IPS DF 4.7 (cell line): ENCODE measurements around the gene CERS6.

Experiments used
- DNase-seq: peaks from one replicate; pipeline ENCODE4 v3.0.0-alpha.2; 2013; ENCODE audit warnings: low spot score; ENCODE audit errors: extremely low read depth

CERS6 gene

GRCh38 chr2:168600949-168601348 is 144.9 kb downstream of the CERS6 start:
- DNase-seq: no peak

GRCh38 chr2:168601741-168602140 is 145.7 kb downstream of the CERS6 start:
- DNase-seq: no peak

GRCh38 chr2:168602379-168602778 is 146.3 kb downstream of the CERS6 start:
- no peak for DNase-seq

- no peak for DNase-seq
Measured at GRCh38 chr2:168602846-168603401, 146.9 kb downstream of the CERS6 start.

GRCh38 chr2:168603439-168603961 is 147.4 kb downstream of the CERS6 start:
- no peak for DNase-seq

GRCh38 chr2:168604252-168604651 is 148.2 kb downstream of the CERS6 start:
- no peak for DNase-seq

GRCh38 chr2:168607992-168608391 is 151.9 kb downstream of the CERS6 start:
- no peak for DNase-seq

- DNase-seq: no peak
Measured at GRCh38 chr2:168608796-168609195, 152.7 kb downstream of the CERS6 start.

- DNase-seq: no peak
Measured at GRCh38 chr2:168611091-168611490, 155.0 kb downstream of the CERS6 start.

- no peak for DNase-seq
Measured at GRCh38 chr2:168611896-168612650, 156.0 kb downstream of the CERS6 start.

GRCh38 chr2:168612719-168613118 is 156.6 kb downstream of the CERS6 start:
- no peak for DNase-seq

- DNase-seq: no peak
Measured at GRCh38 chr2:168613551-168613950, 157.5 kb downstream of the CERS6 start.

- no peak for DNase-seq
Measured at GRCh38 chr2:168614172-168615018, 158.3 kb downstream of the CERS6 start.

GRCh38 chr2:168620554-168620953 is 164.5 kb downstream of the CERS6 start:
- no peak for DNase-seq

- no peak for DNase-seq
Measured at GRCh38 chr2:168622559-168622958, 166.5 kb downstream of the CERS6 start.

- DNase-seq: no peak
Measured at GRCh38 chr2:168624028-168624427, 168.0 kb downstream of the CERS6 start.

- DNase-seq: no peak
Measured at GRCh38 chr2:168626096-168626495, 170.0 kb downstream of the CERS6 start.

- no peak for DNase-seq
Measured at GRCh38 chr2:168626647-168627046, 170.6 kb downstream of the CERS6 start.

- no peak for DNase-seq
Measured at GRCh38 chr2:168632709-168633121, 176.6 kb downstream of the CERS6 start.

- DNase-seq: no peak
Measured at GRCh38 chr2:168633200-168633599, 177.1 kb downstream of the CERS6 start.

- DNase-seq: no peak
Measured at GRCh38 chr2:168633895-168634294, 177.8 kb downstream of the CERS6 start.

- DNase-seq: no peak
Measured at GRCh38 chr2:168635065-168635577, 179.0 kb downstream of the CERS6 start.
